K562 (cell line): Measurements from ENCODE around the gene OR4K14. TPM values are rescaled to one million over a fixed set of nuclear protein-coding genes. Genes with fewer than 3 reads are reported as not detected.

Experiments
- ATAC-seq: fragments of 200-7000 bp; cut with Tn5 transposase; 3 replicates; pipeline ENCODE4 v1.9.1; 2020; ENCODE audit warnings: moderate library complexity
- BruUV-seq: library from RNA; stranded (reverse); fragments of 400-500 nt; replicated peaks from 2 replicates; lab custom pipeline; 2021; lab: Mats Ljungman, UMichigan
- CTCF ChIA-PET: fragments of 300-600 bp; formaldehyde crosslinking; extraction: SDS; loops from one replicate; lab custom pipeline; 2021; ENCODE audit warnings: low intra/inter-chr PET ratio; lab: Yijun Ruan, JAX
- POLR2A ChIA-PET: fragments of 300-600, 350-650 bp; sonication (Branson Sonifier 250); formaldehyde crosslinking; extraction: SDS; loops from one replicate; lab custom pipeline; 2021; ENCODE audit warnings: antibody characterized with exemption, inconsistent platforms; lab: Yijun Ruan, JAX
- DNase-seq, 4 experiments: peaks; one replicate each; pipeline versions ENCODE4 v3.0.0 to v3.0.0-alpha.2; 2011 to 2018; ENCODE audit warnings: low spot score in 3 of 4, mixed read lengths in 3 of 4; ENCODE audit errors: extremely low read depth in 1 of 4
- FAIRE-seq: peaks from 2 replicates; lab custom pipeline; 2011; peaks lifted over from hg19 to GRCh38; lab: Jason Lieb, UNC
- H2AFZ ChIP-seq: 2 replicates; pipeline ENCODE4 v1.6.0; 2011; ENCODE audit warnings: low read depth, low read length, control low read depth, inconsistent platforms
- H3K27ac ChIP-seq: fragments of 200-600 bp; 3 replicates; pipeline ENCODE4 v1.8.0; 2011; ENCODE audit warnings: low read depth, mild to moderate bottlenecking, control low read depth, inconsistent platforms, low read length, moderate library complexity, mixed read lengths; ENCODE audit errors: extremely low read depth
- H3K27me3 ChIP-seq, 2 experiments: fragments of 300-600 bp in 1 of 2; 2 replicates in 1 of 2; 3 replicates in 1 of 2; pipeline versions ENCODE4 v1.6.0 to v1.8.0; 2011; ENCODE audit warnings: inconsistent platforms in 2 of 2, low read length in 2 of 2, mild to moderate bottlenecking in 1 of 2, mixed read lengths in 1 of 2, moderate library complexity in 1 of 2; ENCODE audit not compliant: control insufficient read depth in 2 of 2, insufficient read depth in 2 of 2
- H3K36me3 ChIP-seq: fragments of 300-600 bp; 3 replicates; pipeline ENCODE4 v1.8.0; 2011; ENCODE audit warnings: mild to moderate bottlenecking, low read length, inconsistent platforms; ENCODE audit not compliant: control insufficient read depth, insufficient read depth
- H3K4me1 ChIP-seq, 2 experiments: fragments of 200-600 bp in 1 of 2; replicated peaks in 1 of 2; 2 replicates in 1 of 2; 3 replicates in 1 of 2; pipeline versions ENCODE4 v1.5.1 to v1.8.0; 2011; ENCODE audit warnings: inconsistent platforms in 2 of 2, low read length in 2 of 2, mild to moderate bottlenecking in 1 of 2, mixed read lengths in 1 of 2, moderate library complexity in 1 of 2; ENCODE audit not compliant: control insufficient read depth in 2 of 2, insufficient read depth in 2 of 2
- H3K4me2 ChIP-seq: 2 replicates; pipeline ENCODE4 v1.6.1; 2011; ENCODE audit warnings: low read length, control low read depth, inconsistent platforms, mixed read lengths; ENCODE audit not compliant: insufficient read depth
- H3K4me3 ChIP-seq: fragments of 200-600 bp; sonication (generic), shearing (Covaris generic); 2 replicates; pipeline ENCODE4 v1.5.1; 2016; ENCODE audit warnings: control low read depth, inconsistent platforms
- H3K79me2 ChIP-seq: fragments of 200-600 bp; 3 replicates; pipeline ENCODE4 v1.8.0; 2011; ENCODE audit warnings: low read length, inconsistent platforms; ENCODE audit not compliant: control insufficient read depth, insufficient read depth
- H3K9ac ChIP-seq, 2 experiments: 2 replicates each; pipeline versions ENCODE4 v1.6.0 to v1.6.1; 2011; ENCODE audit warnings: low read depth in 2 of 2, low read length in 2 of 2, control low read depth in 1 of 2, inconsistent platforms in 1 of 2, mild to moderate bottlenecking in 1 of 2, mixed read lengths in 1 of 2; ENCODE audit not compliant: insufficient read depth in 1 of 2
- H3K9me1 ChIP-seq: one replicate; pipeline ENCODE4 v1.6.0; 2011; ENCODE audit warnings: inconsistent platforms, mild to moderate bottlenecking, low read length, moderate library complexity; ENCODE audit not compliant: control insufficient read depth, insufficient read depth
- H3K9me3 ChIP-seq: replicated peaks from 2 replicates; pipeline ENCODE4 v1.5.1; 2011; ENCODE audit warnings: low read depth, low read length, inconsistent platforms; ENCODE audit not compliant: control insufficient read depth, insufficient read depth
- H4K20me1 ChIP-seq: replicated peaks from 2 replicates; pipeline ENCODE4 v1.6.1; 2011; ENCODE audit warnings: low read length, inconsistent platforms, mixed read lengths; ENCODE audit not compliant: control insufficient read depth, insufficient read depth
- CTBP1 ChIP-seq: fragments of 450-650 bp; IDR thresholded peaks from 2 replicates; pipeline ENCODE4 v1.6.1; 2016; ENCODE audit warnings: borderline replicate concordance
- HDAC3 ChIP-seq: fragments of 450-650 bp; IDR thresholded peaks from 2 replicates; pipeline ENCODE4 v1.6.1; 2018; ENCODE audit warnings: borderline replicate concordance, mild to moderate bottlenecking, moderate library complexity; ENCODE audit not compliant: partially characterized antibody
- HINFP ChIP-seq: fragments of 450-650 bp; conservative IDR thresholded peaks from 2 replicates; pipeline ENCODE4 v1.6.1; 2016; ENCODE audit warnings: missing genetic modification characterization, low read depth, mild to moderate bottlenecking, control low read depth, missing compliant biosample characterization
- MEIS2 ChIP-seq: fragments of 450-650 bp; IDR thresholded peaks from 2 replicates; pipeline ENCODE4 v1.6.1; 2014; ENCODE audit warnings: mild to moderate bottlenecking; ENCODE audit not compliant: partially characterized antibody
- PKNOX1 ChIP-seq: fragments of 450-650 bp; IDR thresholded peaks from 2 replicates; pipeline ENCODE4 v1.6.1; 2016
- POLR2AphosphoS5 ChIP-seq: IDR thresholded peaks from 2 replicates; pipeline ENCODE4 v1.6.1; 2011; ENCODE audit warnings: mild to moderate bottlenecking, low read depth, low read length, moderate library complexity; ENCODE audit not compliant: control insufficient read depth, insufficient read depth
- TFE3 ChIP-seq: fragments of 450-650 bp; formaldehyde crosslinking; IDR thresholded peaks from 2 replicates; pipeline ENCODE4 v1.4.0; 2020; ENCODE audit warnings: mild to moderate bottlenecking, mixed read lengths
- USF2 ChIP-seq: sonication (generic); formaldehyde crosslinking; IDR thresholded peaks from 2 replicates; pipeline ENCODE4 v1.5.0; 2020; ENCODE audit warnings: missing genetic modification reagents
- ZFPM2 ChIP-seq: fragments of 250-450 bp; sonication (Bioruptor Pico); IDR thresholded peaks from 2 replicates; pipeline ENCODE4 v1.5.1; 2022; ENCODE audit warnings: mild to moderate bottlenecking
- ZNF639 ChIP-seq, 2 experiments: fragments of 200-800 bp in 1 of 2; sonication (Bioruptor generic) in 1 of 2; sonication (generic) in 1 of 2; formaldehyde crosslinking in 1 of 2; IDR thresholded peaks in 1 of 2; conservative IDR thresholded peaks in 1 of 2; 2 replicates each; pipeline versions ENCODE4 v1.5.0 to v1.6.1; 2016 to 2020; ENCODE audit warnings: missing compliant biosample characterization in 1 of 2, missing genetic modification characterization in 1 of 2, missing genetic modification reagents in 1 of 2
- WGBS: fragments of 100-300 bp; shearing (Covaris generic); methylation state at CpG from one replicate; pipeline ENCODE4 v1.1.6; 2016; ENCODE audit warnings: low coverage, mixed read lengths; ENCODE audit not compliant: insufficient coverage; ENCODE audit errors: missing lambda C conversion rate; 5-methylcytosine and 5-hydroxymethylcytosine counted together
- in situ Hi-C: fragments of 300-500 bp; cut with MboI; formaldehyde crosslinking; loops from 4 replicates; pipeline ENCODE4 v1.15.0; 2018; ENCODE audit warnings: inconsistent platforms, mixed read lengths
- intact Hi-C: fragments of 100-400 bp; cut with micrococcal nuclease; formaldehyde crosslinking; loops from 2 replicates; pipeline ENCODE4 v1.14.2; 2022
- polyA plus RNA-seq, 8 experiments: library from polyadenylated mRNA; depleted of rRNA in 4 of 8; stranded (reverse) in 5 of 8; unstranded in 3 of 8; fragments of >200 nt; fragmentation: Nextera tagmentation in 2 of 8; fragmentation: Illumina TruSeq in 1 of 8; extraction: Ambion mirVana in 2 of 8; extraction: Trizol in 1 of 8; gene quantifications; 2 replicates each; pipeline versions ENCODE4 v1.2.1 to v1.2.3, GENCODE V29; 2011 to 2014; ENCODE audit warnings: inconsistent platforms in 1 of 8, missing spikeins in 1 of 8
- total RNA-seq, 7 experiments: library from RNA; depleted of rRNA in 6 of 7; stranded (reverse); fragments of >200 nt in 6 of 7; fragmentation: Illumina TruSeq in 2 of 7; extraction: Trizol in 2 of 7; gene quantifications; 2 replicates each; pipeline versions ENCODE4 v1.2.1 to v1.2.3, GENCODE V29; 2011 to 2021; ENCODE audit warnings: low replicate concordance in 1 of 7
- TF ChIP-seq, protein P1 (sequence below): fragments of 250-450 bp; sonication (Bioruptor Pico); IDR thresholded peaks from 2 replicates; pipeline ENCODE4 v1.5.0; 2020; ENCODE audit warnings: mild to moderate bottlenecking
- TF ChIP-seq, protein P2 (sequence below): fragments of 450-650 bp; IDR thresholded peaks from 2 replicates; pipeline ENCODE4 v1.6.1; 2017; ENCODE audit warnings: mild to moderate bottlenecking, moderate library complexity

OR4K14 gene
- total and polyA plus RNA-seq, 9 of the 15 experiments (the other 6 are each of a cell fraction or from before 2014, with no cell fraction given) = not detected

DNA sequence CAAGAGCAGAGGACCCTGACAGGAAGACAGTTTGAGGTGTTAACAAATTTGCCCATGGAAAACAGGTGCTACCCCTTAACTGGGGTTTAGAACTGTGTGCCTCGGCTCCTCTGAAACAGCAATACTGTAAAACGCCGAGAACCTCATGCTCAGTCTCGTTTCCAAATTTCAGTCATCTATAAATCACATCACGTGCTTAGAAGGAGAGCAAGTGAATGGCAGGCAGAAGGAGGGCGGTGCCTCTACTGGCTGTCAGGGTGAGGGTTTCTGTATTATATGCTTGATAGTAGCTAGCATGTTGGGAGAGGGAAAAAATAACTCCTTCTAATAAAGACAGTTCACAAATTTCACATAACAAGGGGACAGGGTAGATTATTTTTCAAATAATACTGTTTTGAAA lies 12.0 kb upstream of the OR4K14 start:
- in situ Hi-C loops (no loop called here), intact Hi-C loops (no loop called here)
- DNase-seq = no peak
- Histone ChIP-seq H3K9me3 (no peaks in the 10 kb centered on the region), H3K9ac (no peak overlapping the region), H3K79me2 (no peaks in the 10 kb centered on the region), H4K20me1 (no peaks in the 10 kb centered on the region), H3K36me3 (no peaks in the 10 kb centered on the region), H3K27ac (no peak overlapping the region), H3K9me1 (no peaks in the 10 kb centered on the region), H3K4me1 (no peaks in the 10 kb centered on the region), H3K4me3 (no peak overlapping the region), H3K4me2 (no peak overlapping the region), H3K27me3 (no peaks in the 10 kb centered on the region), H2AFZ (no peak overlapping the region)
- WGBS = 33% methylated on average over 6 of the region's 6 CpGs
- FAIRE-seq = no peak
- no TSS peak for BruUV-seq
- POLR2A ChIA-PET = no interaction called here
- CTCF ChIA-PET = no interaction called here
- ATAC-seq = peak; percentile 52; the same call in 2 of the 3 replicates
- no peak for TF ChIP-seq HINFP (tag)
- peak; percentile 18; the same call in 1 of the 2 replicates for TF ChIP-seq TFE3
- TF ChIP-seq HDAC3 = no peak
- no peak for TF ChIP-seq ZNF639 (CRISPR knock-in tag; conservative IDR thresholded peaks at IDR 0.05 in 1 of 2, IDR thresholded peaks at IDR 0.05 in 1 of 2)
- TF ChIP-seq, protein P1, sequence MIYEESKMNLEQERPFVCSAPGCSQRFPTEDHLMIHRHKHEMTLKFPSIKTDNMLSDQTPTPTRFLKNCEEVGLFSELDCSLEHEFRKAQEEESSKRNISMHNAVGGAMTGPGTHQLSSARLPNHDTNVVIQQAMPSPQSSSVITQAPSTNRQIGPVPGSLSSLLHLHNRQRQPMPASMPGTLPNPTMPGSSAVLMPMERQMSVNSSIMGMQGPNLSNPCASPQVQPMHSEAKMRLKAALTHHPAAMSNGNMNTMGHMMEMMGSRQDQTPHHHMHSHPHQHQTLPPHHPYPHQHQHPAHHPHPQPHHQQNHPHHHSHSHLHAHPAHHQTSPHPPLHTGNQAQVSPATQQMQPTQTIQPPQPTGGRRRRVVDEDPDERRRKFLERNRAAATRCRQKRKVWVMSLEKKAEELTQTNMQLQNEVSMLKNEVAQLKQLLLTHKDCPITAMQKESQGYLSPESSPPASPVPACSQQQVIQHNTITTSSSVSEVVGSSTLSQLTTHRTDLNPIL (CRISPR knock-in tag) = no peak
- TF ChIP-seq PKNOX1 = peak; percentile 86
- peak; percentile 31; the same call in 1 of the 2 replicates for TF ChIP-seq USF2 (CRISPR knock-in tag)
- peak; percentile 43 for TF ChIP-seq MEIS2
- TF ChIP-seq, protein P2, sequence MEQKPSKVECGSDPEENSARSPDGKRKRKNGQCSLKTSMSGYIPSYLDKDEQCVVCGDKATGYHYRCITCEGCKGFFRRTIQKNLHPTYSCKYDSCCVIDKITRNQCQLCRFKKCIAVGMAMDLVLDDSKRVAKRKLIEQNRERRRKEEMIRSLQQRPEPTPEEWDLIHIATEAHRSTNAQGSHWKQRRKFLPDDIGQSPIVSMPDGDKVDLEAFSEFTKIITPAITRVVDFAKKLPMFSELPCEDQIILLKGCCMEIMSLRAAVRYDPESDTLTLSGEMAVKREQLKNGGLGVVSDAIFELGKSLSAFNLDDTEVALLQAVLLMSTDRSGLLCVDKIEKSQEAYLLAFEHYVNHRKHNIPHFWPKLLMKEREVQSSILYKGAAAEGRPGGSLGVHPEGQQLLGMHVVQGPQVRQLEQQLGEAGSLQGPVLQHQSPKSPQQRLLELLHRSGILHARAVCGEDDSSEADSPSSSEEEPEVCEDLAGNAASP = no peak
- no peak for TF ChIP-seq POLR2AphosphoS5
- TF ChIP-seq CTBP1 = no peak
- no peak for TF ChIP-seq ZFPM2 (CRISPR knock-in tag)
